IMR-90 (cell line): ENCODE measurements around the gene CREBZF.

Experiments used
- BHLHE40 ChIP-seq: fragments of 150-350 bp; IDR thresholded peaks from 2 replicates; pipeline ENCODE4 v1.6.1; 2016; ENCODE audit warnings: mild to moderate bottlenecking, low read depth, low read length
- CEBPB ChIP-seq: IDR thresholded peaks from 2 replicates; pipeline ENCODE4 v1.6.1; 2012; ENCODE audit warnings: low read depth, low read length, improper control_type of control experiment
- CTCF ChIP-seq: conservative IDR thresholded peaks from 2 replicates; pipeline ENCODE4 v1.5.1; 2012; ENCODE audit warnings: mild to moderate bottlenecking, low read depth, low read length, improper control_type of control experiment
- ELK1 ChIP-seq: fragments of 150-350 bp; IDR thresholded peaks from 2 replicates; pipeline ENCODE4 v1.6.1; 2016; ENCODE audit warnings: low read depth, mild to moderate bottlenecking, low read length, moderate library complexity, borderline replicate concordance
- MAFK ChIP-seq: IDR thresholded peaks from 2 replicates; pipeline ENCODE4 v1.6.1; 2012; ENCODE audit warnings: low read depth, low read length, improper control_type of control experiment
- MAZ ChIP-seq: IDR thresholded peaks from 2 replicates; pipeline ENCODE4 v1.6.1; 2012; ENCODE audit warnings: low read depth, mild to moderate bottlenecking, low read length, improper control_type of control experiment, moderate library complexity, borderline replicate concordance
- MXI1 ChIP-seq: IDR thresholded peaks from 2 replicates; pipeline ENCODE4 v1.6.1; 2012; ENCODE audit warnings: low read depth, mild to moderate bottlenecking, low read length, moderate library complexity, borderline replicate concordance
- POLR2A ChIP-seq: IDR thresholded peaks from 2 replicates; pipeline ENCODE4 v1.6.1; 2012; ENCODE audit warnings: mild to moderate bottlenecking, low read depth, low read length
- RAD21 ChIP-seq: IDR thresholded peaks from 2 replicates; pipeline ENCODE4 v1.6.1; 2012; ENCODE audit warnings: low read length, improper control_type of control experiment
- RCOR1 ChIP-seq: IDR thresholded peaks from 2 replicates; pipeline ENCODE4 v1.6.1; 2012; ENCODE audit warnings: mild to moderate bottlenecking, low read length, improper control_type of control experiment; ENCODE audit not compliant: insufficient replicate concordance
- TF ChIP-seq, protein P1 (sequence below): fragments of 150-350 bp; IDR thresholded peaks from 2 replicates; pipeline ENCODE4 v1.6.1; 2017; ENCODE audit warnings: mild to moderate bottlenecking, antibody characterized with exemption, low read length, low read depth

- TF ChIP-seq CTCF: no peak
- TF ChIP-seq BHLHE40: no peak
- no peak for TF ChIP-seq POLR2A
- TF ChIP-seq RCOR1: no peak
- TF ChIP-seq RAD21: no peak
- TF ChIP-seq CEBPB: no peak
- TF ChIP-seq, protein P1, sequence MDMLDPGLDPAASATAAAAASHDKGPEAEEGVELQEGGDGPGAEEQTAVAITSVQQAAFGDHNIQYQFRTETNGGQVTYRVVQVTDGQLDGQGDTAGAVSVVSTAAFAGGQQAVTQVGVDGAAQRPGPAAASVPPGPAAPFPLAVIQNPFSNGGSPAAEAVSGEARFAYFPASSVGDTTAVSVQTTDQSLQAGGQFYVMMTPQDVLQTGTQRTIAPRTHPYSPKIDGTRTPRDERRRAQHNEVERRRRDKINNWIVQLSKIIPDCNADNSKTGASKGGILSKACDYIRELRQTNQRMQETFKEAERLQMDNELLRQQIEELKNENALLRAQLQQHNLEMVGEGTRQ: no peak
- TF ChIP-seq ELK1: no peak
- no peak for TF ChIP-seq MAZ
- no peak for TF ChIP-seq MXI1
- no peak for TF ChIP-seq MAFK
Observed at GRCh38 chr11:85680897-85681296, 16.0 kb upstream of the CREBZF start.
